Stimulated activated CD8-positive, alpha-beta memory T cell treated with anti-CD3 and anti-CD28 coated beads, Interleukin-15, amount 100 ng/mL, for 24 hours (primary cell): ENCODE measurements around the gene SLC27A6.
"Not testable (repeated sequence)": the region's sequence is repeated elsewhere in the genome, so short reads cannot be mapped to it uniquely, and the experiment has no call there.

Source experiments
- DNase-seq: peaks from one replicate; pipeline ENCODE4 v3.0.0-alpha.2; 2020; ENCODE audit warnings: low read depth

SLC27A6 gene, protein sequence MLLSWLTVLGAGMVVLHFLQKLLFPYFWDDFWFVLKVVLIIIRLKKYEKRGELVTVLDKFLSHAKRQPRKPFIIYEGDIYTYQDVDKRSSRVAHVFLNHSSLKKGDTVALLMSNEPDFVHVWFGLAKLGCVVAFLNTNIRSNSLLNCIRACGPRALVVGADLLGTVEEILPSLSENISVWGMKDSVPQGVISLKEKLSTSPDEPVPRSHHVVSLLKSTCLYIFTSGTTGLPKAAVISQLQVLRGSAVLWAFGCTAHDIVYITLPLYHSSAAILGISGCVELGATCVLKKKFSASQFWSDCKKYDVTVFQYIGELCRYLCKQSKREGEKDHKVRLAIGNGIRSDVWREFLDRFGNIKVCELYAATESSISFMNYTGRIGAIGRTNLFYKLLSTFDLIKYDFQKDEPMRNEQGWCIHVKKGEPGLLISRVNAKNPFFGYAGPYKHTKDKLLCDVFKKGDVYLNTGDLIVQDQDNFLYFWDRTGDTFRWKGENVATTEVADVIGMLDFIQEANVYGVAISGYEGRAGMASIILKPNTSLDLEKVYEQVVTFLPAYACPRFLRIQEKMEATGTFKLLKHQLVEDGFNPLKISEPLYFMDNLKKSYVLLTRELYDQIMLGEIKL

DNA sequence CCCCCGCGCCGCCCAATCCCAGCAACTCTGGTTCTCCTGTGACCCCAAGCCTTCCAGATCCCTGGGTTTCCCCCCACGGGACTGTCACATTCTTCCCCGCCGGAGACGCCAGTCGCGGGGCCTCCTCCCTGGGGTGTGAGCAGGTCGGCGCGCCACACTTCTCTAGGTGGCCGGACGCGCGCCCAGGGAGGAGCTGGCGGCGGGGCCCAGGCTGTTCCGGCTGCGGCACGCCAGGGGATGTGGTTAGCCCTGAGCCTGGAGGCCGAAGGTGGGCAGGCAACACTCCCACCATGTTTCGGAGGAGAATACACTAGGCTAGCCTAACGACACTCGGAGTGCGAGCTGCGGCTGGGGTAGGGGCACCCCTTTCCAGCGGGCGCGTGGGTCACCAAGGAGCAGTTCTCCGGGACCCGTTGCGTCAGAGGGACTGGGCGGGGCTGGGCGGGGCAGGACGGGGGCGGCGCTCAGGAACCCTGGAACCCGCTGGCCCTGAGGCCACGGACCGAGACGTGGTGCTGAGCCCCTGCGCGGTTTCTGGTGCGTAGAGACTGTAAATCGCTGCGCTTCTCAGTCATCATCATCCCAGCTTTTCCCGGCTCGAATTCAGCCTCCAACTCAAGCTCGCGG lies at the start of gene SLC27A6:
Gene SLC27A6, plus strand, starts transcription at position 478 of the 627 bp plus-strand sequence. CDS start 650 bp downstream, outside the sequence.
- no peak for DNase-seq

- no peak for DNase-seq
These were observed 45.7 kb upstream of the SLC27A6 start for GRCh38 chr5:128919542-128919941.

- no peak for DNase-seq
These were observed 44.7 kb upstream of the SLC27A6 start for GRCh38 chr5:128920345-128921215.

- no peak for DNase-seq
These were observed 41.0 kb upstream of the SLC27A6 start for GRCh38 chr5:128924299-128924698.

- no peak for DNase-seq
These were observed 39.3 kb upstream of the SLC27A6 start for GRCh38 chr5:128925973-128926372.

DNA sequence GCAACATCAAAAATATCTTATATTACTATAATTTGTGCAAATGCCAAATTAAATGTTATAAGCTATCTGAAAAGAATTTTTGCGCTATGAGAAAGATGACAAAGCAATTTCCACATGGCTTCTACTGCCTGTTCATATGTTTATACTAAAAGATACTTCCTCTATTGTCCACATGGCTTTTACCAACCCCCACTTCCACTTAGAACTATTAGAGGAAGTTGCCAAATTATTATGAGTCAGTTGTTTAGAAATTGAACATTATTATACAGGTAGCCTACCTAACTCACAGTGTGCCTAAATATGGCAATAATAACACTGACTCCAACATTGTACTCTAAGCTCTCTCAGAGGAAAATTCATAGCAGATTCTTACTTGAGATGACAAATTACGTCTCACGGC lies 37.6 kb upstream of the SLC27A6 start:
- DNase-seq: no peak

DNA sequence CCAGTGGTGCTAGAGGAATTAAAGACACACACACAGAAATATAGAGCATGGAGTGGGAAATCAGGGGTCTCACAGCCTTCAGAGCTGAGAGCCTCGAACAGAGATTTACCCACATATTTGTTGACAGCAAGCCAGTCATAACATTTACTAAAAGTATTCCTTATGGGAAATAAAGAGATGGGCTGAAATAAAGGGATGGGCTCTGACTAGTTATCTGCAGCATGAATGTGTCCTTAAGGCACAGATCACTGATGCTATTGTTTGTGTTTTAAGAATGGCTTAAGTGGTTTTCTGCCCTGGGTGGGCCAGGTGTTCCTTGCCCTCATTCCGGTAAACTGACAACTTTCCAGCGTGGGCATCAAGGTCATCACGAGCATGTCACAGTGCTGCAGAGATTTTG lies 33.1 kb upstream of the SLC27A6 start:
- not testable (repeated sequence) for DNase-seq

DNA sequence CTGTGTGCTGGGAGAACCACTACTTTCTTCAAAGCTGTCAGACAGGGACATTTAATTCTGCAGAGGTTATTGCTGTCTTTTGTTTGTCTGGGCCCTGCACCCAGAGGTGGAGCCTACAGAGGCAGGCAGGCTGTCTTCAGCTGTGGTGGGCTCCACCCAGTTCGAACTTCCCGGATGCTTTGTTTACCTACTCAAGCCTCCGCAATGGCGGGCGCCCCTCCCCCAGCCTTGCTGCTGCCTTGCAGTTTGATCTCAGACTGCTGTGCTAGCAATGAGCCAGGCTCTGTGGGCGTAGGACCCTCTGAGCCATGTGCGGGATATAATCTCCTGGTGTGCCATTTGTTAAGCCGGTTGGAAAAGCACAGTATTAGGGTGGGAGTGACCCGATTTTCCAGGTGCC lies 22.2 kb upstream of the SLC27A6 start:
- DNase-seq: not testable (repeated sequence)

GRCh38 chr5:128949847-128950546 lies 15.3 kb upstream of the SLC27A6 start:
- no peak for DNase-seq

DNA sequence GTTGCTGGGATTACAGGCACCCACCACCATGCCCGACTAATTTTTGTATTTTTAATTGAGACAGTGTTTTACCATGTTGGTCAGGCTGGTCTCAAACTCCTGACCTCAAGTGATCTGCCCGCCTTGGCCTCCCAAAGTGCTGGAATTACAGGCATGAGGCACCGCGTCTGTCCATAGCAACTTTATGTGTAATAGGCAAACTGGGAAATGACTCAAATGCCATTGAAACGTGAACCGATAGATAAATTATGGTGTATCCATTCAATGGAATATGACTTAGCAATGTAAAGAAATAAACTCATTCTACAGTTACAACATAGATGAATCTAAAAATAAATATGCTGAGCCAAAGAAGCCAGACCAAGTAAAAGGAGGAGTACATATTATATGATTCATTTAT lies 14.0 kb upstream of the SLC27A6 start:
- not testable (repeated sequence) for DNase-seq

DNA sequence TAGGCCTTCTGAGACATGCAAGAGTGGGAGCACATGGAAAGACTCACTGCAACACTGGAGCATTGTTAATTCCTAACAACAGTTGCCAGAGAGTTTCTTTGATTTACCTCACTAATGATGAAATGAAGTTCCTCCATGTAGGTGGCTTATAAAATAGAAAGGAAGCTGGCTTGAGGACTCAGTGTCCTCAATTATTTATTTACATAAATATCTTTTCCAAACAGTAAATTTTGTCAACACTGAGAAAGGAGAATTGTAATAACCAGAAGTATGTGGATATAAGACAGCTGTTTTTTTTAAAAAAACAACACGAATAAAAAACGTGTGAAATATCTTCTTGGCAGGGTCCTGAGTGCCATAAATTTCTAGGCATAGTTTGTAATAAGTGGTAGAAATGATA lies 9.1 kb upstream of the SLC27A6 start:
- no peak for DNase-seq

DNA sequence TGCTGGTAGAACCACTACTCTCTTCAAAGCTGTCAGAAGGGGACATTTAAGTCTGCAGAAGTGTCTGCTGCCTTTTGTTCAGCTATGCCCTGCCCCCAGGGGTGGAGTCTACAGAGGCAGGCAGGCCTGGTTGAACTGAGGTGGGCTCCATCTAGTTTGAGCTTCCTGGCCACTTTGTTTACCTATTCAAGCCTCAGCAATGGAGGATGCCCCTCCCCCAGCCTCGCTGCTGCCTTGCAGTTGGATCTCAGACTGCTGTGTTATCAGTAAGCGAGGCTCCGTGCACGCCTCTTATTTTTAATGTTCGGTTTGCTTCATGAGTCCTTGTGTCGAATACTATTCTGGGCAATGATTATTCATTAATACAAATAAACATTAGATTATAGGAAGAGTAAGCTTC lies 3.1 kb upstream of the SLC27A6 start:
- DNase-seq: no peak

DNA sequence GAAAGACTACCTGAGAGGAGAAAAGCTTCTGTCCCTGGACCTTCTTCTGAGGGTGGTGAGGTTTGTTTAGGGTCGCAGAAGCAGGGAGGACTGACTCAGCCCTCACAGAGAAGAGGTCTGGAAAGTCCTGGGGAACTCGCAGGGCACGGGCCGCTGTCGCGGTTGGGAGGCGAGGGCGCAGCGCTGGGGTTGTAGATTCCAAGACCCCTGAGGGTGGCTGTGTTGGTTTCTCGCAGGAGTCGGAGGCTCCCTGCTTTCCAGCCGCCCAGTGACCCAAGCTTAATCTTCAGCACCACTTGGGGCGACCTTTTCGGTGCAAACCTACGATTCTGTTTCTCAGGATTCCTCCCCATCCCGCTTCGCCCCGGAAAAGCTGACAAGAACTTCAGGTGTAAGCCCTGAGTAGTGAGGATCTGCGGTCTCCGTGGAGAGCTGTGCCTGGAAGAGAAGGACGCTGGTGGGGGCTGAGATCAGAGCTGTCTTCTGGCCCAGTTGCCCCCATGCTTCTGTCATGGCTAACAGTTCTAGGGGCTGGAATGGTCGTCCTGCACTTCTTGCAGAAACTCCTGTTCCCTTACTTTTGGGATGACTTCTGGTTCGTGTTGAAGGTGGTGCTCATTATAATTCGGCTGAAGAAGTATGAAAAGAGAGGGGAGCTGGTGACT lies 482 bp downstream of the SLC27A6 start:
- no peak for DNase-seq

GRCh38 chr5:128966375-128966774 lies 1.1 kb downstream of the SLC27A6 start:
- no peak for DNase-seq

DNA sequence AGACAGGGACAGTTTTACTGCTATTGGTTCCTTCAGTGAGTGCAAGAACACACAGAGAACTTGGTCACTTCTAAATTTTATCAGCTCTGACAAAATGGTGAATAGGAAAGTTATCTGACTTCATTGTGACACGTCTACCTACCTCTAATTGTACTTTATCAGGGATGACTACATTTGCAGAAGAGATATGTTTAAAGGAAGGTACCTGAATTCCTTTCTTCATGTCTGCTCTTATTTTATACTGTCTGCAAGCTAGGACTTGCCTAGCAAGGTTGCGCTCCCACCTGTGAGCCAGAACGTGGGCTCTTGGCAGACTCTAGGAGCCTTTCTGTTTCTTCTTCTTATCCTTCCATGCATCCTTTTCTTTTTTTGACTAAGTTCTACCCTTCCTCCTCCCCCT lies 1.6 kb downstream of the SLC27A6 start:
- DNase-seq: no peak

DNA sequence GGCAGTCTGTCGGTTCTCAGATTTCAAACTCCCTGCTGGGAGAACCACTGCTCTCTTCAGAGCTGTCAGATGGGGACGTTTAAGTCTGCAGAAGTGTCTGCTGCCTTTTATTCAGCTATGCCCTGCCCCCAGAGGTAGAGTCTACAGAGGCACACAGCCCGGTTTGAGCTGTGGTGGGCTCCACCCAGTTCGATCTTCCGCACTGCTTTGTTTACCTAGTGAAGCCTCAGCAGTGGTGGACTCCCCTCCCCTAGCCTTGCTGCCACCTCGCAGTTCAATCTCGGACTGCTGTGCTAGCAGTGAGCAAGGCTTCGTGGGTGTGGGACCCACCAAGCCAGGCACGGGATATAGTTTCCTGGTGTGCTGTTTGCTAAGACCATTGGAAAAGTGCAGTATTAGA lies 8.0 kb downstream of the SLC27A6 start:
- DNase-seq: no peak

- DNase-seq: no peak
These were observed 9.3 kb downstream of the SLC27A6 start for GRCh38 chr5:128974567-128974966.

DNA sequence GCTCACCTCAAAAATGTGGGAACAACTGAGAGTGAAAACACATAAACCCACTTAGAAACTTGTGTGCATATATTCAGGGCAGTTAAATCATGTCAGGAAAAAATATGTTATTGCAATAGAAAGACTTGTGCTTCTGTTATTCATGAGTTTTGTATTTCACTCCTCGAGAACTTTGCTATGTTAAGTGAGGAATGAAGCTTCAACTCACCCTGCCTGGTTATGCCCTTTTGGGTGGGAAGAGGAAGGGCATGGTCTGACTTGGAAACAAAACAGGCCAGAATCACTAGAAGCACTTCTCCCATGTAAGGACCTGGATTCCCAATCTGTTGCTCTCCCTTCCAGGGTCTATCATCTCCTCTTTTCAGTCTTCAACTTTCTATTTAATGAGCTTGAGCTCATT lies 14.5 kb downstream of the SLC27A6 start:
- no peak for DNase-seq

GRCh38 chr5:128980917-128981316 lies 15.6 kb downstream of the SLC27A6 start:
- DNase-seq: no peak

- DNase-seq: no peak
These were observed 19.2 kb downstream of the SLC27A6 start for GRCh38 chr5:128984480-128984879.

GRCh38 chr5:128988476-128988875 lies 23.2 kb downstream of the SLC27A6 start:
- DNase-seq: no peak
